IMR-90 (cell line): ENCODE measurements around the gene ARL6.

Source experiments
- CEBPB ChIP-seq: IDR thresholded peaks from 2 replicates; pipeline ENCODE4 v1.6.1; 2012; ENCODE audit warnings: low read depth, low read length, improper control_type of control experiment
- CTCF ChIP-seq: conservative IDR thresholded peaks from 2 replicates; pipeline ENCODE4 v1.5.1; 2012; ENCODE audit warnings: mild to moderate bottlenecking, low read depth, low read length, improper control_type of control experiment
- MAZ ChIP-seq: IDR thresholded peaks from 2 replicates; pipeline ENCODE4 v1.6.1; 2012; ENCODE audit warnings: low read depth, mild to moderate bottlenecking, low read length, improper control_type of control experiment, moderate library complexity, borderline replicate concordance
- MXI1 ChIP-seq: IDR thresholded peaks from 2 replicates; pipeline ENCODE4 v1.6.1; 2012; ENCODE audit warnings: low read depth, mild to moderate bottlenecking, low read length, moderate library complexity, borderline replicate concordance
- POLR2A ChIP-seq: IDR thresholded peaks from 2 replicates; pipeline ENCODE4 v1.6.1; 2012; ENCODE audit warnings: mild to moderate bottlenecking, low read depth, low read length
- RAD21 ChIP-seq: IDR thresholded peaks from 2 replicates; pipeline ENCODE4 v1.6.1; 2012; ENCODE audit warnings: low read length, improper control_type of control experiment
- RCOR1 ChIP-seq: IDR thresholded peaks from 2 replicates; pipeline ENCODE4 v1.6.1; 2012; ENCODE audit warnings: mild to moderate bottlenecking, low read length, improper control_type of control experiment; ENCODE audit not compliant: insufficient replicate concordance
- RFX5 ChIP-seq: IDR thresholded peaks from 2 replicates; pipeline ENCODE4 v1.8.0; 2012; ENCODE audit warnings: low read depth, mild to moderate bottlenecking, low read length, moderate library complexity
- SMC3 ChIP-seq: fragments of 150-350 bp; IDR thresholded peaks from 2 replicates; pipeline ENCODE4 v1.6.1; 2016; ENCODE audit warnings: low read depth, mild to moderate bottlenecking, antibody characterized with exemption, low read length, moderate library complexity

GRCh38 chr3:97815149-97815917 is 50.8 kb downstream of the ARL6 start:
- TF ChIP-seq CTCF (no peak), POLR2A (no peak), SMC3 (no peak), MAZ (no peak), RAD21 (no peak), RCOR1 (no peak), CEBPB (no peak), RFX5 (no peak), MXI1 (no peak)
